NB4 (cell line): ENCODE results near the gene ZFP36L1.

Experiments
- CTCF ChIP-seq: IDR thresholded peaks from one replicate; pipeline ENCODE4 v1.5.1; 2012; ENCODE audit warnings: low read depth, low read length
- MAX ChIP-seq: IDR thresholded peaks from 2 replicates; pipeline ENCODE4 v1.6.1; 2011; ENCODE audit warnings: low read depth, low read length
- MYC ChIP-seq: IDR thresholded peaks from 2 replicates; pipeline ENCODE4 v1.6.1; 2011; ENCODE audit warnings: low read depth, low read length
- POLR2A ChIP-seq: IDR thresholded peaks from 2 replicates; pipeline ENCODE4 v1.6.1; 2011; ENCODE audit warnings: mild to moderate bottlenecking; ENCODE audit not compliant: insufficient read length; ENCODE audit errors: extremely low read depth

GRCh38 chr14:68748260-68748659 lies 44.6 kb downstream of the ZFP36L1 start:
- TF ChIP-seq POLR2A (no peak), MAX (no peak), CTCF (no peak), MYC (no peak)
